Osteoblast (primary cell): ENCODE results near the gene IMPDH1. TPM values are rescaled to one million over a fixed set of nuclear protein-coding genes. Genes with fewer than 3 reads are reported as not detected.

ENCODE experiments used
- DNase-seq: peaks from one replicate; pipeline ENCODE4 v3.0.0; 2011; ENCODE audit warnings: low spot score, mixed read lengths; ENCODE audit not compliant: insufficient read length; ENCODE audit errors: missing footprints
- H2AFZ ChIP-seq: 2 replicates; pipeline ENCODE4 v1.6.0; 2011; ENCODE audit warnings: mild to moderate bottlenecking, low read length
- H3K27ac ChIP-seq: 2 replicates; pipeline ENCODE4 v1.5.1; 2011; ENCODE audit warnings: mild to moderate bottlenecking, low read depth, low read length, moderate library complexity
- H3K27me3 ChIP-seq: 2 replicates; pipeline ENCODE4 v1.6.0; 2012; ENCODE audit warnings: mild to moderate bottlenecking, control low read depth, inconsistent platforms, low read length, moderate library complexity; ENCODE audit not compliant: insufficient read depth
- H3K36me3 ChIP-seq: 2 replicates; pipeline ENCODE4 v1.5.1; 2011; ENCODE audit warnings: mild to moderate bottlenecking, low read length, control low read depth, moderate library complexity; ENCODE audit not compliant: insufficient read depth
- H3K4me1 ChIP-seq: 2 replicates; pipeline ENCODE4 v1.5.1; 2011; ENCODE audit warnings: mild to moderate bottlenecking, low read length, control low read depth, moderate library complexity; ENCODE audit not compliant: insufficient read depth
- H3K4me2 ChIP-seq: 2 replicates; pipeline ENCODE4 v1.6.0; 2011; ENCODE audit warnings: mild to moderate bottlenecking, low read length; ENCODE audit not compliant: insufficient read depth
- H3K4me3 ChIP-seq: fragments of 200-600 bp; sonication (generic); 3 replicates; pipeline ENCODE4 v1.5.1; 2012; ENCODE audit warnings: mild to moderate bottlenecking, low read length, inconsistent platforms; ENCODE audit not compliant: insufficient read depth
- H3K79me2 ChIP-seq: 2 replicates; pipeline ENCODE4 v1.6.0; 2012; ENCODE audit warnings: mild to moderate bottlenecking, low read length, control low read depth, inconsistent platforms; ENCODE audit not compliant: insufficient read depth
- H3K9me3 ChIP-seq: 2 replicates; pipeline ENCODE4 v1.5.1; 2011; ENCODE audit warnings: low read depth, low read length, control low read depth
- H4K20me1 ChIP-seq: 2 replicates; pipeline ENCODE4 v1.6.0; 2012; ENCODE audit warnings: mild to moderate bottlenecking, low read length, control low read depth; ENCODE audit not compliant: insufficient read depth
- CTCF ChIP-seq: IDR thresholded peaks from 2 replicates; pipeline ENCODE4 v1.5.1; 2011; ENCODE audit warnings: mild to moderate bottlenecking, low read depth, low read length, moderate library complexity; ENCODE audit errors: extremely low read depth
- total RNA-seq: library from RNA; depleted of rRNA; stranded (reverse); fragments of >200 nt; gene quantifications from 2 replicates; pipeline ENCODE4 v1.2.3, GENCODE V29; 2012

The IMPDH1 gene
- total RNA-seq, 1 donor = 35.8 TPM

GRCh38 chr7:128360359-128360678 is 49.5 kb downstream of the IMPDH1 start:
- Histone ChIP-seq H3K27ac (no peak overlapping the region), H3K36me3 (no peaks in the 10 kb centered on the region), H3K9me3 (no peaks in the 10 kb centered on the region), H2AFZ (no peak overlapping the region), H4K20me1 (no peaks in the 10 kb centered on the region), H3K27me3 (peaks cover 76% of the 10 kb centered on the region), H3K79me2 (no peaks in the 10 kb centered on the region), H3K4me2 (no peak overlapping the region), H3K4me3 (no peak overlapping the region), H3K4me1 (peaks cover 5% of the 10 kb centered on the region)
- no peak for DNase-seq
- TF ChIP-seq CTCF = no peak

DNA sequence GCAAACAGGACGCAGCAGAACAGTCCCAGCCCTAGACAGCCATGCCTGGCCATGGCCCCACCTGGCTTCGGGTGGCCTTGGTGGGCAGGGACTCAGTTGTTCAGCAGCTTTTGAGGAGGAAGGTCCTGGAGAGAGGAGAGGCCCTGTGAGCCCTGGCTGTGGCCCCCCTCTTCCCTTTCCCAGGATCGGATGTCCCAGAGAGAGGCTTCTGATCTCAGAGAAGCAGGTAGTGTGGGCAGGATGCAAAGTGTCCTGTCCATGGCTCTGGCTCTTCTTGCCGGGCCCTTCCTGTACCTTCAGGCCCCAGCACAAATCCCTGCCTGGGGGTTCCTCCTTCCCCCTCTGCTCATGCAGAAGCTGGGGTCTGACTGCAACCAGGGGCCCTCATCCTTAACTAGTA is 49.8 kb downstream of the IMPDH1 start:
- Histone ChIP-seq H3K79me2 (no peaks in the 10 kb centered on the region), H4K20me1 (no peaks in the 10 kb centered on the region), H3K4me1 (peaks cover 5% of the 10 kb centered on the region), H3K9me3 (no peaks in the 10 kb centered on the region), H3K4me2 (no peak overlapping the region), H3K27ac (no peak overlapping the region), H3K36me3 (no peaks in the 10 kb centered on the region), H3K27me3 (peaks cover 72% of the 10 kb centered on the region), H2AFZ (no peak overlapping the region), H3K4me3 (no peak overlapping the region)
- peak; percentile 65 for DNase-seq
- no peak for TF ChIP-seq CTCF

DNA sequence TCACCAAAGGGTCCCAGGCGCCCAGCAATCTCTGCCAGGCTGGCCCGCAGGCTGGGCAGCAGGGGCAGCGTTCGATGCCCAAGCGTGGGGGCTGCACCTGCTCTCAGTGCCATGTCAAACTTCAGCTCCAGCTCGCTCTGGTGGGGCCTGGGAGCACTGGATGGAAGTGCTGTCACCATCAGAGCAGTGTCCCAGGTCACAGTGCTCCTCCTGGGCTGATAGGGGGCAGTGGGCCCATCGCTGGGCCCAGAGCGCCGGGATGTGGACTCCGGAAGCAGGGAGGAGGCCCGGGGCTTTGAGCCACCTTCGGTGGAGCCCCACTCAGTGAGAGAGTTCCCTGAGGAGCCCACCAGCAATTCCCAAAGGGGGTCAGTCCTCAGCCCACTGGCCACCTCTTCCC is 50.4 kb downstream of the IMPDH1 start:
- no peaks in the 10 kb centered on the region for H3K36me3 ChIP-seq
- no peak overlapping the region for H2AFZ ChIP-seq
- H3K4me3 ChIP-seq = no peak overlapping the region
- H3K4me1 ChIP-seq = peaks cover 5% of the 10 kb centered on the region
- peak; percentile 49 for DNase-seq
- no peak overlapping the region for H3K4me2 ChIP-seq
- peaks cover 70% of the 10 kb centered on the region for H3K27me3 ChIP-seq
- H3K9me3 ChIP-seq = no peaks in the 10 kb centered on the region
- H3K79me2 ChIP-seq = no peaks in the 10 kb centered on the region
- TF ChIP-seq CTCF = no peak
- H3K27ac ChIP-seq = no peak overlapping the region
- H4K20me1 ChIP-seq = no peaks in the 10 kb centered on the region

DNA sequence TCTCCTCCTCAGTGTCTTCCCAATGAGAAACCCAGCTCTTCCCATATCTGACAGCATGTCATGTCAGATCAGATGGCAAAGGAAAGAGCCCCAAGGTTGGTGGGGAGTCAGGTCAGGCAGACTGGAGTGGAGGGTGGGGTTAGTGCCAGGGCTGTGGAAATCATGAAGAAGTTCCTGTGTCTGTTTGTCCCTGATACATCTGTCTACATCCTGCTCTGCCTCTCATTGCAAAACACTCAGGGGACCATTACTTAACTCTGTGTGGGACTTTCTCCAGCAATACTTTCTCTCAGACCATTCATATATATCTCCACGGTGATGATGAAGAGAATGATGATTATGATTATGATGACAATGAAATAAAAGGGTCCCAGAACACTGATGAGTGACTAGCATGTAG is 51.5 kb downstream of the IMPDH1 start:
- H3K4me2 ChIP-seq = no peak overlapping the region
- no peak for TF ChIP-seq CTCF
- H3K4me3 ChIP-seq = no peak overlapping the region
- no peaks in the 10 kb centered on the region for H3K9me3 ChIP-seq
- peak; percentile 73 for DNase-seq
- no peak overlapping the region for H3K27ac ChIP-seq
- no peak overlapping the region for H2AFZ ChIP-seq
- no peaks in the 10 kb centered on the region for H4K20me1 ChIP-seq
- peaks cover 5% of the 10 kb centered on the region for H3K4me1 ChIP-seq
- H3K36me3 ChIP-seq = no peaks in the 10 kb centered on the region
- H3K27me3 ChIP-seq = peaks cover 64% of the 10 kb centered on the region
- no peaks in the 10 kb centered on the region for H3K79me2 ChIP-seq
